Activated naive CD8-positive, alpha-beta T cell treated with anti-CD3 and anti-CD28 coated beads, Interleukin-2, amount 50 U/mL, for 24 hours (primary cell): ENCODE results near the gene SIPA1L3.
A peak's percentile ranks its signal among the peaks of the same experiment; 100 is the strongest.

Experiments used
- ATAC-seq: fragments of 150-1000 bp; cut with Tn5 transposase; one replicate; pipeline ENCODE4 v1.10.0; 2021
- DNase-seq: peaks from one replicate; pipeline ENCODE4 v3.0.0; 2021
- H3K27ac Mint-ChIP-seq: one replicate; pipeline ENCODE4 v1.8.0; 2021; ENCODE audit warnings: mild to moderate bottlenecking, mixed read lengths
- H3K27me3 Mint-ChIP-seq: one replicate; pipeline ENCODE4 v1.8.0; 2021; ENCODE audit warnings: mixed read lengths
- H3K36me3 Mint-ChIP-seq: one replicate; pipeline ENCODE4 v1.8.0; 2021; ENCODE audit warnings: low read depth, mixed read lengths
- H3K4me1 Mint-ChIP-seq: one replicate; pipeline ENCODE4 v1.8.0; 2021; ENCODE audit warnings: mixed read lengths
- H3K4me3 Mint-ChIP-seq: one replicate; pipeline ENCODE4 v1.8.0; 2021; ENCODE audit warnings: mild to moderate bottlenecking, moderate library complexity, mixed read lengths
- H3K9me3 Mint-ChIP-seq: one replicate; pipeline ENCODE4 v1.8.0; 2021; ENCODE audit warnings: mixed read lengths

SIPA1L3 gene

DNA sequence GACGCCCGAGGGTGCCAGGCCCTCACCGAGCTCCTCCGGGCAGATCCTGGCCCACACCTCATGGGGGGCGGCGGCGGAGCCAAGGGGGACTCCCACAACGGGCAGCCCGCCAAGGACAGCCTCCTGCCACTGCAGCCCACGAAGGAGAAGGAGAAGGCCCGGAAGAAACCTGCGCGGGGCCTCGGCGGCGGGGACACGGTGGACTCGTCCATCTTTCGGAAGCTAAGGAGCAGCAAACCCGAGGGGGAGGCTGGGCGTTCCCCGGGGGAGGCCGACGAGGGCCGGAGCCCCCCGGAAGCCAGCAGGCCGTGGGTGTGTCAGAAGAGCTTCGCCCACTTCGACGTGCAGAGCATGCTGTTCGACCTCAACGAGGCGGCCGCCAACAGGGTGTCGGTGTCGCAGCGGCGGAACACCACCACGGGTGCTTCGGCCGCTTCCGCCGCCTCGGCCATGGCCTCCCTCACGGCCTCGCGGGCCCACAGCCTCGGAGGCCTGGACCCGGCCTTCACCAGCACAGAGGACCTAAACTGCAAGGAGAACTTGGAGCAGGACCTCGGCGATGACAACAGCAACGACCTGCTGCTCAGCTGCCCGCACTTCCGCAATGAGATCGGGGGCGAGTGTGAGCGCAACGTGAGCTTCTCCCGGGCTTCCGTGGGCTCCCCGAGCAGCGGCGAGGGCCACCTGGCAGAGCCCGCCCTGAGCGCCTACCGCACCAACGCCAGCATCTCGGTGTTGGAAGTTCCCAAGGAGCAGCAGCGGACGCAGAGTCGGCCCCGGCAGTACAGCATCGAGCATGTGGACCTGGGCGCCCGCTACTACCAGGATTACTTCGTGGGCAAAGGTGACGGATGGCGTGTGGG is 175.5 kb downstream of the SIPA1L3 start:
- Mint-ChIP-seq H3K9me3 (no peaks in the 10 kb centered on the region), H3K4me3 (no peak overlapping the region), H3K27me3 (no peaks in the 10 kb centered on the region)

GRCh38 chr19:38084196-38084595 is 177.2 kb downstream of the SIPA1L3 start:
- no peak overlapping the region for H3K27ac Mint-ChIP-seq
- no peak for DNase-seq
- peaks cover 21% of the 10 kb centered on the region for H3K4me1 Mint-ChIP-seq
- no peak for ATAC-seq
- H3K27me3 Mint-ChIP-seq: no peaks in the 10 kb centered on the region
- H3K36me3 Mint-ChIP-seq: peaks cover 9% of the 10 kb centered on the region
- H3K9me3 Mint-ChIP-seq: no peaks in the 10 kb centered on the region
- H3K4me3 Mint-ChIP-seq: no peak overlapping the region

More for the DNA sequence above, 175.5 kb downstream of the SIPA1L3 start:
- DNase-seq (no peak), ATAC-seq (no peak)
- peaks cover 22% of the 10 kb centered on the region for H3K4me1 Mint-ChIP-seq
- peaks cover 11% of the 10 kb centered on the region for H3K36me3 Mint-ChIP-seq
- no peak overlapping the region for H3K27ac Mint-ChIP-seq

- Mint-ChIP-seq H3K27ac (no peak overlapping the region), H3K36me3 (peaks cover 3% of the 10 kb centered on the region), H3K27me3 (no peaks in the 10 kb centered on the region), H3K4me1 (no peaks in the 10 kb centered on the region), H3K9me3 (no peaks in the 10 kb centered on the region), H3K4me3 (no peak overlapping the region)
- DNase-seq: no peak
- ATAC-seq: no peak
These were observed 182.4 kb downstream of the SIPA1L3 start for GRCh38 chr19:38089440-38089839.

DNA sequence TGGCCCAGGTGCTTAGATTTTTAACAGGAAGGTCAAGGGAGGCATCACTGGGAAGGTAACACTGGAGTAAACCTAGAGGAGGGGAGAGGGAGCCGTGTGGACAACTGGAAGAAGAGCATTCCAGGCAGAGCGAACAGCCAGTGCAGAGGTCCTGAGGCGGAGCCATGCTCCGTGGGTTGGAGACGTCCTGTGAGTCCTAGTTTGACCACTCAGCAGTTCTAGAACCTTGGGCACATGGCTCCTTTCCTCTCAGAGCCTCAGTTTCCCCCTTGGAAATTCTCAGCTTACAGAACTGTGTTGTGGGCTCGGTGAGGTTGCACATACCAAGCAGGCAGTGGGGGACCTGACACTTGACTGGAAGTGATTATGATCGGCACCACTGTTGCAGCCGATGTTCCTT is 186.1 kb downstream of the SIPA1L3 start:
- Mint-ChIP-seq H3K9me3 (no peaks in the 10 kb centered on the region), H3K27ac (no peak overlapping the region), H3K36me3 (peaks cover 12% of the 10 kb centered on the region)

DNA sequence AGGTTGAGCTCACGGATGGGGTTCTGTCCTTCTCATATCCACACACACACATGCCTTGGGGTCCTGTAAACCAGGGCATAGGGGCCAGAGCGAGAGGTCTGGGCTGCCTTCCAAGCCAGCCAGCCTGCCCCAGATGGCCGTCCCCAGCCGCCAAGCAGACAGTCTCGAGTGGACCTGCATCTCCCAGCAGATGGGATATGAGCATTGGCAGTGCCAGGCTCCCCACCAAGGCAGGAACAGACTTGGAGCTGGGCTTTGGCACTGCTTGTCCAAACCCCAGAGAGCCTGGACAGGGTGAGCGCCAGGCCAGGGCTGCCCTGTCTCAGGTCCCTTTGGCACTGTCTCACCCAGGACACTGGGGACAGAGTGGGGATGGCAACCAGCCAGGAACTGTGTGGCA is 186.6 kb downstream of the SIPA1L3 start:
- no peak overlapping the region for H3K27ac Mint-ChIP-seq
- H3K36me3 Mint-ChIP-seq: peaks cover 12% of the 10 kb centered on the region

More for the DNA sequence above, 186.1 kb downstream of the SIPA1L3 start:
- Mint-ChIP-seq H3K4me1 (peaks cover 6% of the 10 kb centered on the region), H3K27me3 (no peaks in the 10 kb centered on the region), H3K4me3 (no peak overlapping the region)
- ATAC-seq: no peak
- DNase-seq: no peak

GRCh38 chr19:38095411-38096308 is 188.7 kb downstream of the SIPA1L3 start:
- peaks cover 24% of the 10 kb centered on the region for H3K36me3 Mint-ChIP-seq
- DNase-seq (peak; percentile 64), ATAC-seq (peak; percentile 24)
- H3K4me1 Mint-ChIP-seq: peaks cover 6% of the 10 kb centered on the region
- H3K27me3 Mint-ChIP-seq: no peaks in the 10 kb centered on the region
- H3K9me3 Mint-ChIP-seq: peaks cover 3% of the 10 kb centered on the region
- no peak overlapping the region for H3K4me3 Mint-ChIP-seq
- H3K27ac Mint-ChIP-seq: no peak overlapping the region

More for the DNA sequence above, 186.6 kb downstream of the SIPA1L3 start:
- Mint-ChIP-seq H3K4me1 (peaks cover 6% of the 10 kb centered on the region), H3K4me3 (no peak overlapping the region), H3K9me3 (no peaks in the 10 kb centered on the region), H3K27me3 (no peaks in the 10 kb centered on the region)
- ATAC-seq: no peak
- DNase-seq: no peak

DNA sequence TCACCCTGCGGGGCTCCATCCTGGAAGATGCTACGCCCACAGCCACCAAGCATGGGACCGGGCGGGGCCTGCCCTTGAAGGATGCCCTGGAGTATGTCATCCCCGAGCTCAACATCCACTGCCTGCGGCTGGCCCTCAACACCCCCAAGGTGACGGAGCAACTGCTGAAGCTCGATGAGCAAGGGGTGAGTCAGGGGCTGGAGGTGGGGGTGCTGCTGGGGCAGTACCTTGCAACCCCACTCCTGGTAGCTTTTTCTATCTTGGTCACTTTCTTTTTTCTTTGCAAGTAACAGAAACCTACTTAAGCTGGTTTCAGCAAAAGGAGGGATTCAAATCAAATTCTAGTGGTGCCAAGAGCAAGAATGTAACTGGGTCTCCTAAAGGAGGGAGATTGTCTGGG is 193.0 kb downstream of the SIPA1L3 start:
- Mint-ChIP-seq H3K27me3 (no peaks in the 10 kb centered on the region), H3K27ac (no peak overlapping the region), H3K9me3 (peaks cover 3% of the 10 kb centered on the region), H3K36me3 (peaks cover 29% of the 10 kb centered on the region), H3K4me3 (no peak overlapping the region), H3K4me1 (peaks cover 6% of the 10 kb centered on the region)
- ATAC-seq (no peak), DNase-seq (no peak)

DNA sequence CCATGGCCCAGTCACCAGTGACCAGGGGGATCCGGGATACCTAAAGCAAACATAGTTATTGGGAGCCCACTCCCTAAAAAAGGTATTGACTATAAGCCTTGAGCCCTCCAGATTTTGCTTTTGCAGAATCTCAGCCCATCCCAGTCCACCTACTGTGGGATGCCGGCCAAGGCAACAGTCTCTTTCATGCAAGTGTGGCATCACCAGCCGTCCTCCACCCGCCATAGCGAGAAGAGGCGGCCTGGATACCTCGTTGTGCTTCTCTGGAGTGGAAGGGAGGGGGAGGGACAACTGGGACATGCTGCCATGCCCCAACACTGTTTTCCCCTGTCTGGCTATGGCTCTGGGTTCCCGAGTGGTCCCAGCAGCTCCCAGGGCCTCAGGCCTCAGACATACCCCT is 193.6 kb downstream of the SIPA1L3 start:
- Mint-ChIP-seq H3K27me3 (no peaks in the 10 kb centered on the region), H3K36me3 (peaks cover 33% of the 10 kb centered on the region), H3K27ac (no peak overlapping the region), H3K9me3 (peaks cover 3% of the 10 kb centered on the region), H3K4me1 (peaks cover under 1% of the 10 kb centered on the region), H3K4me3 (no peak overlapping the region)
- DNase-seq (no peak), ATAC-seq (no peak)

GRCh38 chr19:38101723-38102122 is 194.7 kb downstream of the SIPA1L3 start:
- DNase-seq (no peak), ATAC-seq (no peak)
- H3K4me3 Mint-ChIP-seq: no peak overlapping the region
- peaks cover 3% of the 10 kb centered on the region for H3K9me3 Mint-ChIP-seq
- no peaks in the 10 kb centered on the region for H3K4me1 Mint-ChIP-seq
- no peaks in the 10 kb centered on the region for H3K27me3 Mint-ChIP-seq
- peaks cover 31% of the 10 kb centered on the region for H3K36me3 Mint-ChIP-seq
- no peak overlapping the region for H3K27ac Mint-ChIP-seq

- Mint-ChIP-seq H3K4me1 (no peaks in the 10 kb centered on the region), H3K27me3 (no peaks in the 10 kb centered on the region), H3K27ac (no peak overlapping the region), H3K36me3 (peaks cover 17% of the 10 kb centered on the region), H3K9me3 (no peaks in the 10 kb centered on the region), H3K4me3 (no peak overlapping the region)
- DNase-seq (no peak), ATAC-seq (no peak)
These were observed 198.6 kb downstream of the SIPA1L3 start for GRCh38 chr19:38105574-38105973.

DNA sequence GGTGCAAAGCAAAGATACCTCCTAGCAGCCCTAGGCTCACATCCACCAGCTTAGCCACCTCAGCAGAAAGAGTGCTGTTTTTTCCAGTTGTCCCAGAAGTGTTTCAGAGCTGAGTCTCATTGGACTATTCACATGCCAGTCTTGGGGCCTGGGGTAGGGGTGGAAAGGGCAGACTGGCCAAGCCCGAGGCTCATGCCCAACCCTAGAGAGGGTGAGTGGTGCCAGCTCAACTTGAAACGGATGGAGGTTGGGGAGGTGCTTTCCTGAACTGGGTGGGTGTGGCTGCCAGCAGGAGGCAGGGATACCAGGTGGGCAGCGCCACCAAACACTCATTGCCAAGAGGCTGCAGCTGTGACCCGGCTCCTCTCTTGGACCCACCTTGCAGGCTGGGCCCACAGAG is 200.1 kb downstream of the SIPA1L3 start:
- Mint-ChIP-seq H3K4me3 (no peak overlapping the region), H3K36me3 (peaks cover 20% of the 10 kb centered on the region), H3K27ac (peak overlapping the region; percentile 30), H3K4me1 (no peaks in the 10 kb centered on the region), H3K9me3 (no peaks in the 10 kb centered on the region), H3K27me3 (no peaks in the 10 kb centered on the region)
- ATAC-seq: no peak
- no peak for DNase-seq

DNA sequence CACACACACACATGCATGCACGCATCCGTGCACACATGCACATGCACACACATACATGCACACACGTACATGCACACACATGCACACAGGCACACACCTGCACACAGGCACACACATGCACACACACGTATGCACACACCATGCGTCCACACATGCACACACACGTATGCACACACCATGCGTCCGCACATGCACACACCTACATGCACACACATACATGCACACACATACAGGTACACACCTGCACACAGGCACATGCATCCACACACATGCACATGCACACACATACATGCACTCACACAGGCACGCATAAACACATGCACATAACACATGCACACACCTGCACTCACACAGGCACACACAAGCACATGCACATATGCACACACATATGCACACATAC is 204.9 kb downstream of the SIPA1L3 start:
- peaks cover 11% of the 10 kb centered on the region for H3K4me1 Mint-ChIP-seq
- no peaks in the 10 kb centered on the region for H3K9me3 Mint-ChIP-seq
- H3K27ac Mint-ChIP-seq: no peak overlapping the region
- H3K36me3 Mint-ChIP-seq: peaks cover 18% of the 10 kb centered on the region
- ATAC-seq: no peak
- H3K27me3 Mint-ChIP-seq: no peaks in the 10 kb centered on the region
- no peak for DNase-seq
- H3K4me3 Mint-ChIP-seq: no peak overlapping the region

DNA sequence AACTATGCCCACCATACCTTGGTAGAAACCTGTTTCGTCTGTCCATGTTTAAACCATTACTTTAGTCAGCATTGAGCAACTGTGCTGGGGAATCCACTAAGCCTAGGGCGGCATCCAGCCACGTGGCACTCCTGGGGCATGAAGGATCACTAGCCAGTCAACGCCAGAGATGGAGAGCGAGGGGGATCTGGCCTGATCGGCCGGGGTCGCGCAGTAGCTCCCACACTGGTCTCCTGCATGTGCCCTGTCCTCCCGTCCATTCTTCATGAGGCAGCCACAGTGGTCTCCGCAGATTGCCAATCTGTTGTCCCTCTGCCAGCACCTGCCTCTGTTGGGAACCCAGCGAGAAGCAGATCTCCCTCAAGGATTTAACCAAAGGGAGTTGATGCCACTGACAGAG is 207.6 kb downstream of the SIPA1L3 start:
- H3K4me3 Mint-ChIP-seq: no peak overlapping the region
- no peak for DNase-seq
- H3K4me1 Mint-ChIP-seq: peaks cover 11% of the 10 kb centered on the region
- H3K27ac Mint-ChIP-seq: no peak overlapping the region
- no peak for ATAC-seq
- H3K9me3 Mint-ChIP-seq: no peaks in the 10 kb centered on the region
- H3K36me3 Mint-ChIP-seq: peaks cover 26% of the 10 kb centered on the region
- H3K27me3 Mint-ChIP-seq: no peaks in the 10 kb centered on the region

DNA sequence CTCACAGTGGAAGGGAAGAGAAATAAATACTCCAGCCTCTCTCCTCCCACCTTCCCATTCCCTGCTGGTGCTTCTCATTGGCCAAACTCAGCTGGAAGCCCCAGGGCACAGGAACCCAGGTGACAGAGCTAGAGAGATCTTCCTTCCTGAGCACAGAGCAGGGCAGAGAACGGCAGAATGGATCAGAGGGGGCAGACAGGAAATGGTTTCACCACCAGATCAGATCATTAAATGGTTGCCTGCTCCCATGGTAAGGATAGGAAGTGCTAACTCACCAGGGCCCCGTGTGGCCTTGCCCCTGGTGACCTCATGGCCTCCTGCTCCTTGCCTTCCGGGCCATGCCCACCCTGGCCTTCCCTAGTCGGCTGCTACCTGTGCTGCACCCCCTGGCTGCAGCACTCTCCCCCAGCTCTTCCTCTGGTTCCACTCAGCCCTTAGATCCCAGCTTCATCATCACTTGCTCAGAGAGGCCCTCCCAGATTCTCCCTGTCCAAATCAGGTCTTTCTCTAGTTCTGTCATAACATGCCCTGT is 208.3 kb downstream of the SIPA1L3 start:
- no peaks in the 10 kb centered on the region for H3K9me3 Mint-ChIP-seq
- H3K4me1 Mint-ChIP-seq: peaks cover 11% of the 10 kb centered on the region
- peak overlapping the region; percentile 14 for H3K27ac Mint-ChIP-seq
- DNase-seq: no peak
- ATAC-seq: no peak
- peaks cover 33% of the 10 kb centered on the region for H3K36me3 Mint-ChIP-seq
- no peak overlapping the region for H3K4me3 Mint-ChIP-seq
- no peaks in the 10 kb centered on the region for H3K27me3 Mint-ChIP-seq
